Middle frontal gyrus (tissue), 1 donor: Measurements from ENCODE around the gene CD2.

ENCODE experiments used
- DNase-seq: peaks from one replicate; pipeline ENCODE4 v3.0.0-alpha.2; 2015; ENCODE audit warnings: low spot score; ENCODE audit errors: extremely low spot score

The CD2 gene

DNA sequence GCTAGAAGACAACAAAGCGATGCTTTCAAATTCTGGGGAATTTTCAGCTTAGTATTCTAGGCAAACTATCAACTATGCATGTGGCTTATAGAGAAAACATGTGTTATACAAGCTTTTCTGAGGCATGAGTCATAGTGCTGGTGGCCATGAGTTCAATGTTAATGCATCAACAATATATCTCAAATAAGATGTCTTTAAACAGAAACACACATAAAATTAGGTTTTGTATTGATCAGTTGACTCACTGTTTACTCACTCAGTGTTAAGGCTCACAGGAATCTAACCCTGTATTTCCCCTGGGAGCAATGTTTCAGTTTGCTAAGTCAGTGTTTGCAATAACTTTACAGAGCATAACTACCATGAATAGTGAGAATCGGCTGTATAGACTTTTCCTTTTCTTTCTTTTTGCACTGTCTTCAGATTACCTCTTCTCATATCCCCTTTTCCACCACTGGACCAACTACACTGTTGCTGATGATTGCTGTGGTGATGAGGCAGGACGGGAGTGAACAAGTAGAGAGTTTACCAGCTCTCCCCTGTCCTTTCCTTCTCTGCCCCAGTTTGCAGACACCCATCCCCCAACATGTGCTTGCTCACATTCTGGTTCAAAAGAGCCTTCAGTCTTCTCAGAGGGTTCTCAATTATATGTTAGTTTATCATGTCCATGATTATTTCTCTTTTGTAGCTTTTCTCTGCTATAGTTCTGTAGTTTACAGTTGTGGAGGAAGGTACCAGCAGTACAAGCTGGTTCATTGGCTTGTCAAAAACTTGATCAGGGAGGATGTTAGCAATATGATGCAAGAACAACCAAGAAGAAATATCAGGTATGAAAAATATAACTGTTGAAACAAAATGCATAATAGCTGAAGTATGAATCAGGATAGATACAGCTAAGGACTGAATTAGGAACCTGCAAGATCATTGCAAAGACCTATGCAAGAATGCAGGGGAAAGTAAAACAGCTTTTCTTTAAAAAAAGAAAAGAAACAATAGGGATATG lies 23.9 kb downstream of the CD2 start:
- DNase-seq, result no peak

DNA sequence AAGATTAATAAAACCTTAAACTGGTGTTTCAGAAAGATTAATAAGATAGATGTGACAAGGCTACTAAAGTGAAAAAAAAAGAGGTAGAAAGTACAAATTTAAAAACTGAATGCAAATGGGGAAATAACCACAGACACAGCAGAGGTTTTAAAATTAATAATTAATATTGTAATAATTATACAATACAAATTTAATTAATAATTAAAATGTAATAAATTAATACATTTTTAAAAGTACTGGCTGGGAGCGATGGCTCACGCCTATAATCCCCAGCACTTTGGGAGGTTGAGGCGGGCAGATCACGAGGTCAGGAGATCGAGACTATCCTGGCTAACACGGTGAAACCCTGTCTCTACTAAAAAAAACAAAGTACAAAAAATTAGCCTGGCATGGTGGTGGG lies 26.8 kb downstream of the CD2 start:
- no peak for DNase-seq

DNA sequence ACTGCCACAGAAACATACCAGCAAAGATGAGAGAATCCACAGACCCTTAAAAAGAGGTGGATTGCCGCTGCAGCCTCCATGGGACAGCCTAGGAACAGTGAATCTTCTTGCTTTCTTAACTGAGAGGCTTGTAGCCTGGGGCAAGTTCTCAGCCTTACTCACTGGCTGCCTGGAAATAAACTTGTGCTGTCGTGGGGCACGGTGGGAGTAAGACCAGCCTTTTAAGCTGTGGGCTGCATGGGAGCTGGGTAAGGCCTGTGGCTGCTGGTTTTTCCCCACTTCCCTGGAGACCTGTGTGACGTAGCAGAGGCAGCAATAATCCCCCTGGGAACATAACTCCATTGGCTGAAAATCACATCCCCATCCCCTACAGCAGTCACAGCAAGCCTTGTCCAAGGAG lies 30.8 kb downstream of the CD2 start:
- DNase-seq, result no peak

DNA sequence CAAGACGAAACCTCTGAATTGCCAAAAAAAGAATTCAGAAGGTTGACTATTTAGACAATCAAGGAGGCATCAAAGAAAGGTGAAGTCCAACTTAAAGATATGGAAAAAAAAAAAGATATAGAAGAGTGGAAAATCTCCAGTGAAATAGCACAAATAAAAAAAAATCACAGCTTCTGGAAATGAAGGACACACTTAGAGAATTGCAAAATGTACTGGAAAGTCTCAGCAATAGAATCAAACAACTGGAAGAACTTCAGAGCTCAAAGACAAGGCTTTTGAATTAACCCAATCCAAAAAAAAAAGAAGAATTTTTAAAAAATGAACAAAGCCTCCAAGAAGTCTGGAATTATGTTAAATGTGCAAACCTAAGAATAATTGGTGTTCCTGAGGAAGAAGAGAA lies 31.8 kb downstream of the CD2 start:
- DNase-seq, result no peak

DNA sequence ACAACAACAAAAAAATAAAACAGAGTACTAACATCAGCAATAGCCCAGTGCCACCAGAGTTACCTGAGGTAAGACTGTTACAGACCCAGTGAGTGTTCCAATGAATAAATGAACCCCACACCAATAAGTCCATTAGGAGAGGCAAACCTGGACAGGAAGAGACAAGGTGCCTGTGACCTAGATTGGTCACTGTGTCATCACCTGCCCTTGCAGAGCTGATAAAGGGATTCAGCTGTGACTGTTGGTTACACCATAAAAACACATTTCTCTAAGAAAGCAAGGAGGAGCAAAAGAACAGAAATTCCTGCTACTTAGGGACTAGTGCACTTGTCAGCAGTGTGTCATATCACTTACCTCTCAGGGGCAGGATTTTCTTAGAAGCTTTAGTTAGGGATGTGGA lies 37.5 kb downstream of the CD2 start:
- DNase-seq, result no peak

DNA sequence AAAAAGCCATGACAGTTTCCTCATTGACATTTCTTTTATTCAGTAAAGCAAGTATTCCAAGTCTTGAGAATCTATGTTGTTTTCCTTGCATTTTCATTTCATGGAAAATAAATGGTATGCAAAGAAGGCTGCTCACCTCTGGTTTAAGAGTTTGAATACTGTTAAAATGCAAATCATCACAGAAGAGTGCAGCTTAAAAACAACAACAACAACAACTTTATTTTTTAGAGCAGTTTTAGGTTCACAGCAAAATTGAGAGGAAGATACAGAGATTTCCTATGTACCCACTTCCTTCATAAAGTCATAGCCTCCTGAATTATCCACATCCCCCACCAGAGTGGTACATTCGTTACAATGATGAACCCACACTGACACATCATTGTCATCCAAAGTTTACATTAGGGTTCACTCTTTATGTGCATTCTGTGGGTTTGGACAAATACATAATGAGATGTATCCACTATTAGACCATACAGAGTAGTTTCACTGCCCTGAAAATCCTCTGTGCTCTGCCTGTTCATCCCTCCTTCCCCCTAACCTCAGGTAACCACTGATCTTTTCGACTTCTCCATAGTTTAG lies 39.2 kb downstream of the CD2 start:
- DNase-seq, result no peak

DNA sequence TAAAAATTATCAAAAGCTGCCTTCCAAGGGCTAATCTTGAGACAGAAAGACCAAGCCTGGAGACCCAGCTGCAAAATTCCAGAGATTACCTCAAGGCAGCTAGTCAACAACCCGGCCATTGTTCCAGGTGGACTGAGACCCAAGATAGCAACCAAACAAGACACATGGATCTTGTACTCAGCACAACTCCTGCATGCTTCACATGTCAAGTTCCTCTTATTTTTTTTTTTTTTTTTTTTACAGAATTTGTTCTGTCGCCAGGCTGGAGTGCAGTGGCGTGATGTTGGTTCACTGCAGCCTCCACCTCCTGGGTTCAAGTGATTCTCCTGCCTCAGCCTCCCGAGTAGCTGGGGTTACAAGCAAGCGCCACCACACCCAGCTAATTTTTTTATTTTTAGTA lies 40.1 kb downstream of the CD2 start:
- no peak for DNase-seq

DNA sequence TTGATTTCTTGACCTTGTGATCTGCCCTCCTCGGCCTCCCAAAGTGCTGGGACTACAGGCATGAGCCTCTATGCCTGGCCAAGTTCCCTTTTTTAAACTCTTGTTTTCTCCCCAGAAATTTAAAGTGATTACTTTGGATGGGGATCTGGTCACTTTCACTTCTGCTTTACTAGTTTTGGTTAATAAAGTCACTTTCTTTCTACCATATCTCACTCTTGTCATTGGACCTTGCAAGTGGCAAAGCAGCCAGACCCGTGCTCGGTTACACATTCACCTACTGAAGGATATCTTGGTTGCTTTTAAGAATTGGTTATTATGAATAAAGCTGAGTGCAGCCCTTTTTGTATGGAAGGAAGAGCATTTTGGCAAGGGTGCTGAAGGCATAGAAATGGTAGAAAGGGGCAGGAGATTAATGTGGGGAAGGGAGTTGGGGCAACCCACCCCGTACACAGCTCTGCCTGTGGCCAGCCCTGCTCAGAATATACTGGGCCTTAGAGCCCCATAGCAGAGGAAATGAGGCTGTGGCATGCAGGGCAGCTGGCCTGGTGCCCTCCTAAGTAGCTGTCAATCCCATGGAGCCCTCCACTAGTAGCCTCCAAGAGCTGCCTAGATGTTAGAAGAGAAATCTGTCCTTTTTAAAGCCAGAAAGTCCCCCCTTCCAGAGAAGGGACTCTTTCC lies 40.7 kb downstream of the CD2 start:
- DNase-seq, result no peak

DNA sequence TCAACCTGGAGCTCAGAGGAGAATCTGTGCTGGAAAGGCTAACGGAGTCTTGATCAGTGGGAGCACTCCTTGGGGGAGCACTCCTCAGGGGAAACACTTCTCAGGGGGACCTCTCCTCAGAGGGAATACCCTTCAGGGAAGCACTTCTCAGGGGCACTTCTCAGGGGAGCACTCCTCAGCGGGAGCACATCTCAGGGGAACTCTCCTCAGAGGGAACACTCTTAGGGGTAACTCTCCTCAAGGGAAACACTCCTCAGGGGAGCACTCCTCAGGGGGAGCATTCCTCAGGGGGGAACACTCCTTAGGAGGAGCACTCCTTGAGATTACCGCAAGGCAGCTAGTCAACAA lies 41.2 kb downstream of the CD2 start:
- DNase-seq, result no peak

DNA sequence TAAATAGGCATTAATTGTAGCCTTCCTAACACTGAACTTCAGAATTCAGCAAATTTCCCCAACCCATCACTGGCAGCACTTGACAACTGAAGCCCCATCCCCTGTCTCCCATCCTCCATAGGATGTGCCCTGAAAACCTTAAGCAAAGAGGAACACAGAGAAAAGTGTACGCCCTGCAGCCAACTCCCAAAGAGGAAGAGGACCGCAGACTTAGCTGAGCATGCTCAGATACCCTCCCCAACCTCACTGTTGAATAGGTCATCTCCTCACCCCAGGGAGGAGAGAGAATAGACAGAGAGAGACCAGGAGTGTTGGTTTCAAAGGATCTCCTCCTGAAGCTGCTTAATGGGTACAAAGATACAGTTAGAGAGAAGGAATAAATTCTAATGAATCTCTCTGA lies 50.5 kb downstream of the CD2 start:
- no peak for DNase-seq

DNA sequence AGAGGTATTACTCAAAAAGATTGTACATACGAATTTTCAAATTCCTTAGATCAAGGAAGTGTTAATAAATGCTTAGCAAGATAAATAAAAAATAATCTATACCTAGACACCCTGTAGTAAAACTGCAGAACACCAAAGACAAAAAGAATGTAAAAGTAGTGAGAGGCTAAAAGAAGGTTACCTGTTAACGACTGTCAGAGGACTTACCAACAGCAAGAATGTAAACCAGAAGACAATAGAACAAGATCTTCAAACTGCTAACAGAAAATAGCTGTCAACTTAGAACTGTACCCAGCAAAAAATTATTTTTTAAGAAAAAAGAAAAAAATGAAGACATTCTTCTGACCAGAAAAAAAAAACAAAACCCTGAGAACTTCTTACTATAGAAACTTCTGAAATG lies 51.2 kb downstream of the CD2 start:
- no peak for DNase-seq

DNA sequence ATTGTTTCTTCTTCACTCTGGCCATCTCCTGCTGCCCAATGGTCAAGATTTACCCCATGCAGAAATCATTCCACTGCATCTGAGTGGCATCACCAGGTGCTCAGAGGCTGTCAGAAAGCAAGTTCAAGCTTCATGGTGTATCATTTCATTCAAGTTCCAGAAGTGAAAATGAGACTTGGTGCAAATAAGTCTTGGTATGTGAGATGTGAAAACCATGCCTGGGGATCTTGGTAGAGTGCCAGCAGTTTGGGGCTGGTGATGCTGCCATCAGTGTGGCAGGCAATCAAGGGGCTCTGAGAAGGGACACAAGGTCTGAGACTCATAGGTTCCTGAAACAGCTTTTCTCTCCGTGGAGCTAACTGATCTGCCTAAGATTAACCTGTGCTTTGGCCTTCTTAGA lies 52.0 kb downstream of the CD2 start:
- DNase-seq, result no peak

DNA sequence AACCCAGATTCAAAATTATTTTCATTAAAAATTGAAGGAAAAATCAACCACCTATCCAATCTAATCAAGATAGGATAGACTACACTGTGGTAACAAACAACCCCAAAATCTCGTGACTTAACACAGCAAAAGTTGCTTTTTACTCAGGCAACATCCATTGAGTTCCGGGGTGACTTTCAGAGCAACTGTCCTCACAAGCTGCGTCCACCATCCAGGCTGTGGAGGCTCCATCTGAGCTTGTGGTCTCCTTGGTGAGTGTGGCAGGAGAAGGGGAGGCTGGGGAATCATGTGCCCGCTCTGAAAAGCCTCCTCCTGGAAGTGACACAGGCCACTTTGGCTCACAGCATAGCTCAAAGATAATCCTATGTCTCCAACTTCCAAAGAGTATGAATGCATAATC lies 52.4 kb downstream of the CD2 start:
- DNase-seq, result no peak

DNA sequence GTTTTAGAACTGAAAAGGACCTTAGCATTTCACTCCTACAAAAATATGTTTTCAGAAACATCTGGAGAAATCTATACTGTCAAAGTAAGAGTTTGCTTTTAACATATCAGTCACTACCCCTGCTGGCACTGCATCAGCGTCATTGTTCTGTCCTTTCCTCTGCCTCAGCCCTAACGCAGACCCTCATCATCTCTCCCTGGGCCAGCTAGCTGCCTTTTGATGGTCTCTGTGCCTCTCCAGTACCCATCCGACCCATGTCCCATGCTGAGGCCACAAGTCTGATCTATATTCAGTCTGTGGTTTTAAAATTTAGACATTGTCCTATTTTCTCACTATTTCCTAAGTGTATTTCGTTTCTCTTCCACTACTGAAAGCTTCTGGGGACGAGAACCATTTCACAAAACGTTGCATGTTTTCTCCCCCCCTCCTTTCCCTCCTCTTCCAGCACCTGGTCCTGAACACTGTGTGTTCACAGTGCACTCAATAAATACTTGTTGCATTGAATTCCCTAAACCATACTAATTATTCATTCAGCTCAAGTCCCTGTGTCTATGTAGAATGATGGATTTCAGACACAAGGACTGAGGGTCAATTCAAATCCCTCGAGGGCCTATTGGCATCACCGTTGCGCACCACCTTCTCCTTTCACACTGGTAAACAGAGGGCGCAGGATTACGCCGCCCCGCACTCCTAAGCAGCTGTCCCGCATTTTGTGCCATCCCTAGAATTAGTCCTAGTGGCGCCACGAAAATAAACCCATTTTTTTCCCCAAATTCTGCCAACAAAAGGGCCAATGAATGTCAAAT lies 53.4 kb downstream of the CD2 start:
- DNase-seq, result no peak

DNA sequence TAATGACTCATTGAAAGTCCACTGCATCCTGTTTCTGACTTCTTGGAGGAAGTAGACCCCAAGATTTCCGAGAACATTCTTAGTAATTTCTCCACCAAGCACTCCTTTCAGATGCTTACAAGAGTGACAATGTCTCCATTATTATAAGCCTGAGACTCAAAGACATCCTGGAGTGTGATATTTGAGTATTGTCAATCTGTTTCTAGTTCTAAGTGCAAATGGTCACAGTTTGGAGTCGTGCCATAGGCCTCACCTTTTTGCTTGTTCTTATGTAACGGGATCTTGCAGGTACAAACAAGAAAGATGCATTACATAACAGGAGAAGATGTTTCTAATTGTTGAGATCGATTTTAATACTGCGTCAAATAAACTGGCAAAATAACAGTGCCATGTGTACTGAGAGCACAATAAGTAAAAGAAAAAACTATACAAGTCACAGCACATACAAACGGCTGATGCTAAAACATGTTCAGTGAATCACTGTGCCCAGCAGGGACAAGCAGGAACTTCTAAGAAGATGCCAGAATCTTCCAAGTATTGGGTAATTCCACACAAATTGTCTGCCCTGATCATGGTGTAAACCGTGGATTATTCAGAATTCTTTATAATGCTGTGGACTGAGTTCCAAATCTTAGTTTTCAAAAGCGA lies 54.1 kb downstream of the CD2 start:
- DNase-seq, result no peak

DNA sequence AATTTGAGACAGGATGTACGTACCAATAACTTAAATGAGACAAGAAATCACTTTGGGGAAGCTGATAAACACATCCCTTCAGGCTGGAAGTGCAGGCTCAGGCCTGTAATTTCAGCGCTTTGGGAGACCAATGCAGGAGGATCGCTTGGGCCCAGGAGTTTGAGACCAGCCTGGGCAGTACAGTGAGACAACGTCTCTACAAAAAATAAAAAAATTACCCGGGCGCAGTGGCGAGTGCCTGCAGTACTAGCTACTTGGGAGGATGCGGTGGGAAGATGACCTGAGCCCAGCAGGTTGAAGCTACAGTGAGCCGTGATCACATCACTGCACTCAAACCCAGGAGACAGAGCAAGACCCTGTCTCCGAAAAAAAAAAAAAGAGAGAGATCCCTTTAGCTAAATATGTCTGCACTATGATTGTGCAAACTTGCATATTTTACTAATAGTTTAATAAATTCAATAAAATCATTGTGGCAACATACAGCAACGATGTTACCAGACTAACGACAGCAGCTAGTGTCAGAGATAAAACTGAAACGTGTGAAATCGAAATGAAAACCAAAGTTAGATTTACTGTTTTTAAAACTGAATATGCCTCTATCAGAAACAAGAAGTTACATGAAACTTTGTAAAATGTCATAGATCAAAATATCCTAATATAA lies 54.7 kb downstream of the CD2 start:
- no peak for DNase-seq

DNA sequence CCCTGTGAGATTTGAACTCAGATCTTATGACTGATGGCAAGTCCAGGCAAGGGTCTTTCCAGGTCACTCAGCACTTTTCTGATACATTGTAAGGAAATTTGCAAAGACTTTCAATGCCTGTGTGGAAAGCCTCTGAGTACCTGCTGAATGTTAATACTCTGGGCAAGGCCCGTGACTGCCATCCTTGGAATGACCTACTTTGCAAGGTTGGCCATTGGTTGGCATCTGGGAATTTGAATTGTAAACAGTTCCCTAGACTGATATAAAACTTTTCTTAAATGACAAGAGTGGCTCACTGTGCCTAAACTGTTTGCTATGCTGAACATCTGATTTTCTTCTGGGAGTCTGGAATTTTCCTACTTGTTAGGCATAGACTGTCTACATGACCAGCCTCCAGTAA lies 57.1 kb downstream of the CD2 start:
- DNase-seq, result no peak

DNA sequence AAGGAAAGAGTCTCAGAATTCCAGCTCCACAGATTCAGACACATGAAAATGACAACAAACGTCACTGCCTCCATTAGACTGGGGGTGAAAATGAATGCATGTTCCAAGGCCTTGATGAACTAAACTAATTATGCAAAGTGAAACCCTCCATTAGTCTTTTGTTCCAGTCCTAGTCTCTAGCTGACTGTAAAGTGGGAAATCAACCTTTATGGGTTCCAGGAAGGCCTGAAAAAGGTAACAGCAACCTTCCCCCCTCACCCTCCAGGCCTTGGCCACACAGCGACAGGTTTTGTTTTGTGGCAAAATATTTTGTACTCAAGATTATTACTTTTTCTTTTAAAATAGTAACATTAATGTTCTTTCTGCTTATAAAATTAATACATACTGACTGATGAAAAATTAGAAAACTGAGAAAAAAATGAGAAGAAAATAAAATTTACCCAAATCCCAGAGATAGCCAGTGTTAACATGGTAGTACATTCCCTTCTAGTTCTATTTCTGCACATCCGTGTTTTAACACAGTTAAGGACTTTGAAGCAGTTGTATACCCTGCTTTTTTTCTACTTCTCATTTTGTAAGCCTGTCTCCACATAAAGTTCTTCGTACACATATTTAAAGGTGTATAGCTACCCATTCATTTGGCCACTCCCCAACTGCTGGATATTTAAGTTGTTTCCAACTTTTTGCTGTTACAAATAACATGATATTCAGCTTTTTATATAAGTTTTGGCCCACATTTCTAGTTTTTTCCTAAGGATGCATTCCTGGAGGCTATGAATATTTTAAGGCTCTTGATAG lies 60.9 kb downstream of the CD2 start:
- DNase-seq, result no peak

DNA sequence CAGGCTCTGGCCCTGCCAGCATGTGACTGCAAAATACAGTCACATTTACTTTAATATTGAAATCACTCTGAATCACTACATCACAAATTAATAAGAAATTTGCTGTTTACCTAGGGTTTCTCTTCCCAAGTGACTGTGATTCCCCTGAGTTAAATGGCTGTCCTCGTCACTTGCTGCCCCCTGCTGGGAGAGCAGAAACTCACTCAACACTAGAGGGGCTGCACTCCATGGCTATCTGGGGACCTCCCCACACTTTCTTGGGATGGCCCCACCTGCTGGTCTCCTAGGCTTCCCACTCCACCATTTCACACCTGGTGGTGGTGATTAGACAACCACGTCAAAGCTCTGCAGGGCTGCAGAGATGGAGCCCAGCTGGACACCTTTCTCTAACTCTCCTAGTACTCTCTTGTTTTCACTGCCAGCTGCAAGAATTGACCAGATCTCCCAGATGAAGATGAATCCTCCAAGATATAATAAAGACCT lies 63.4 kb downstream of the CD2 start:
- DNase-seq, result no peak
